Activated CD8-positive, alpha-beta memory T cell treated with anti-CD3 and anti-CD28 coated beads, Interleukin-2, amount 10 ng/mL, durations not matched to agents 7 days and 5 days (primary cell): Measurements from ENCODE around the gene APOBEC4. TPM values are rescaled to one million over a fixed set of nuclear protein-coding genes. Genes with fewer than 3 reads are reported as not detected.
"Not testable (repeated sequence)": the region's sequence is repeated elsewhere in the genome, so short reads cannot be mapped to it uniquely, and the experiment has no call there.

Source experiments
- ATAC-seq: fragments of 150-1000 bp; cut with Tn5 transposase; one replicate; pipeline ENCODE4 v1.10.0; 2021; ENCODE audit warnings: moderate library complexity
- CTCF ChIA-PET: fragments of 350-600 bp; sonication (Branson Sonifier 250); formaldehyde crosslinking; loops from one replicate; lab custom pipeline; 2021; ENCODE audit warnings: antibody characterized with exemption; lab: Charles Lee
- DNase-seq: peaks from one replicate; pipeline ENCODE4 v3.0.0-alpha.2; 2020
- H3K27ac Mint-ChIP-seq: one replicate; pipeline ENCODE4 v1.8.0; 2021; ENCODE audit warnings: mild to moderate bottlenecking, mixed read lengths
- H3K27me3 Mint-ChIP-seq: one replicate; pipeline ENCODE4 v1.8.0; 2021; ENCODE audit warnings: mixed read lengths
- H3K36me3 Mint-ChIP-seq: one replicate; pipeline ENCODE4 v1.8.0; 2021; ENCODE audit warnings: mild to moderate bottlenecking, mixed read lengths
- H3K4me1 Mint-ChIP-seq: one replicate; pipeline ENCODE4 v1.8.0; 2021; ENCODE audit warnings: mixed read lengths
- H3K4me3 Mint-ChIP-seq: one replicate; pipeline ENCODE4 v1.8.0; 2021; ENCODE audit warnings: mild to moderate bottlenecking, moderate library complexity, mixed read lengths
- H3K9me3 Mint-ChIP-seq: one replicate; pipeline ENCODE4 v1.8.0; 2022; ENCODE audit warnings: low read depth, mixed read lengths
- total RNA-seq, 2 experiments: library from RNA; stranded (reverse); gene quantifications; one replicate each; pipeline ENCODE4 v1.2.3, GENCODE V29; 2021

APOBEC4 gene
- total RNA-seq, 2 experiments from 2014 or later, result not detected

GRCh38 chr1:183687546-183688304 lies 34.6 kb upstream of the APOBEC4 start:
- DNase-seq (no peak), ATAC-seq (no peak)
- CTCF ChIA-PET, result interaction anchor here (3.4 kb wide), 1 partner anchor 228 kb away, joined by 34 read pairs; no protein-coding TSS in a partner anchor
- Mint-ChIP-seq H3K36me3 (peaks cover 1% of the 10 kb centered on the region), H3K27ac (no peak overlapping the region), H3K4me3 (no peak overlapping the region), H3K4me1 (peaks cover 6% of the 10 kb centered on the region), H3K9me3 (no peaks in the 10 kb centered on the region), H3K27me3 (peaks cover 22% of the 10 kb centered on the region)

GRCh38 chr1:183686229-183686628 lies 33.1 kb upstream of the APOBEC4 start:
- no peak for ATAC-seq
- H3K4me3 Mint-ChIP-seq, result no peak overlapping the region
- H3K36me3 Mint-ChIP-seq, result peaks cover 1% of the 10 kb centered on the region

GRCh38 chr1:183685112-183685713 lies 32.1 kb upstream of the APOBEC4 start:
- peaks cover 35% of the 10 kb centered on the region for H3K27me3 Mint-ChIP-seq
- no peak overlapping the region for H3K4me3 Mint-ChIP-seq
- no peak for DNase-seq
- peaks cover 1% of the 10 kb centered on the region for H3K36me3 Mint-ChIP-seq
- CTCF ChIA-PET, result interaction anchor here (0.6 to 3.4 kb wide), 26 partner anchors 10 to 444 kb away, joined by 3 to 41 read pairs (median 4); partner anchors contain the start of genes APOBEC4, ARPC5 and RGL1
- H3K9me3 Mint-ChIP-seq, result no peaks in the 10 kb centered on the region
- ATAC-seq, result no peak
- H3K27ac Mint-ChIP-seq, result no peak overlapping the region
- peaks cover 6% of the 10 kb centered on the region for H3K4me1 Mint-ChIP-seq

More at GRCh38 chr1:183686229-183686628, 33.1 kb upstream of the APOBEC4 start:
- Mint-ChIP-seq H3K27ac (no peak overlapping the region), H3K9me3 (no peaks in the 10 kb centered on the region), H3K27me3 (peaks cover 34% of the 10 kb centered on the region), H3K4me1 (peaks cover 6% of the 10 kb centered on the region)
- no peak for DNase-seq
- CTCF ChIA-PET, result interaction anchor here (0.6 to 3.4 kb wide), 5 partner anchors 9 to 410 kb away, joined by 3 to 34 read pairs (median 4); no protein-coding TSS in a partner anchor

- H3K27ac Mint-ChIP-seq, H3K4me1 Mint-ChIP-seq, H3K4me3 Mint-ChIP-seq, H3K36me3 Mint-ChIP-seq, ATAC-seq, H3K9me3 Mint-ChIP-seq, CTCF ChIA-PET, DNase-seq: not testable (repeated sequence)
- peaks cover 41% of the 10 kb centered on the region for H3K27me3 Mint-ChIP-seq
Measured at GRCh38 chr1:183679363-183679762, 26.2 kb upstream of the APOBEC4 start.

- no peak for ATAC-seq
- no peak for DNase-seq
- H3K9me3 Mint-ChIP-seq, result no peaks in the 10 kb centered on the region
- H3K4me3 Mint-ChIP-seq, result no peak overlapping the region
- CTCF ChIA-PET, result interaction anchor here (1.5 kb wide), 1 partner anchor 23 kb away, joined by 5 read pairs; no protein-coding TSS in a partner anchor
- no peak overlapping the region for H3K27ac Mint-ChIP-seq
- H3K36me3 Mint-ChIP-seq, result peaks cover 1% of the 10 kb centered on the region
- H3K27me3 Mint-ChIP-seq, result peaks cover 38% of the 10 kb centered on the region
- H3K4me1 Mint-ChIP-seq, result no peaks in the 10 kb centered on the region
Measured at GRCh38 chr1:183678819-183679218, 25.7 kb upstream of the APOBEC4 start.

GRCh38 chr1:183676586-183677189 lies 23.6 kb upstream of the APOBEC4 start:
- no peaks in the 10 kb centered on the region for H3K9me3 Mint-ChIP-seq
- H3K4me3 Mint-ChIP-seq, result no peak overlapping the region
- H3K27me3 Mint-ChIP-seq, result peaks cover 31% of the 10 kb centered on the region
- CTCF ChIA-PET, result interaction anchor here (1.3 to 3.0 kb wide), 3 partner anchors 9 to 239 kb away, joined by 4 to 11 read pairs (median 6); no protein-coding TSS in a partner anchor
- no peak for ATAC-seq
- DNase-seq, result no peak
- H3K36me3 Mint-ChIP-seq, result peaks cover 2% of the 10 kb centered on the region
- no peak overlapping the region for H3K27ac Mint-ChIP-seq
- H3K4me1 Mint-ChIP-seq, result no peaks in the 10 kb centered on the region

GRCh38 chr1:183675883-183676585 lies 22.9 kb upstream of the APOBEC4 start:
- no peaks in the 10 kb centered on the region for H3K4me1 Mint-ChIP-seq
- DNase-seq, result no peak
- H3K4me3 Mint-ChIP-seq, result no peak overlapping the region
- ATAC-seq, result no peak
- peaks cover 2% of the 10 kb centered on the region for H3K36me3 Mint-ChIP-seq
- H3K27me3 Mint-ChIP-seq, result peaks cover 26% of the 10 kb centered on the region
- H3K27ac Mint-ChIP-seq, result no peak overlapping the region
- CTCF ChIA-PET, result interaction anchor here (1.3 to 3.0 kb wide), 3 partner anchors 9 to 239 kb away, joined by 4 to 11 read pairs (median 6); no protein-coding TSS in a partner anchor
- H3K9me3 Mint-ChIP-seq, result no peaks in the 10 kb centered on the region

GRCh38 chr1:183675381-183675780 lies 22.3 kb upstream of the APOBEC4 start:
- Mint-ChIP-seq H3K4me3 (no peak overlapping the region), H3K27ac (no peak overlapping the region)
- CTCF ChIA-PET, result interaction anchor here (2.2 to 3.0 kb wide), 2 partner anchors 10 to 20 kb away, joined by 6 to 11 read pairs; no protein-coding TSS in a partner anchor

GRCh38 chr1:183674886-183675285 lies 21.8 kb upstream of the APOBEC4 start:
- Mint-ChIP-seq H3K27me3 (peaks cover 28% of the 10 kb centered on the region), H3K27ac (no peak overlapping the region), H3K9me3 (no peaks in the 10 kb centered on the region), H3K36me3 (peaks cover 4% of the 10 kb centered on the region), H3K4me1 (no peaks in the 10 kb centered on the region), H3K4me3 (no peak overlapping the region)
- DNase-seq, result no peak
- no peak for ATAC-seq
- CTCF ChIA-PET, result interaction anchor here (2.2 to 3.0 kb wide), 2 partner anchors 10 to 19 kb away, joined by 6 to 11 read pairs; no protein-coding TSS in a partner anchor

More at GRCh38 chr1:183675381-183675780, 22.3 kb upstream of the APOBEC4 start:
- Mint-ChIP-seq H3K27me3 (peaks cover 28% of the 10 kb centered on the region), H3K36me3 (peaks cover 4% of the 10 kb centered on the region), H3K4me1 (no peaks in the 10 kb centered on the region), H3K9me3 (no peaks in the 10 kb centered on the region)
- no peak for ATAC-seq
- DNase-seq, result no peak

- Mint-ChIP-seq H3K36me3 (peaks cover 4% of the 10 kb centered on the region), H3K4me3 (no peak overlapping the region), H3K27ac (no peak overlapping the region), H3K9me3 (no peaks in the 10 kb centered on the region), H3K4me1 (no peaks in the 10 kb centered on the region), H3K27me3 (peaks cover 28% of the 10 kb centered on the region)
- DNase-seq (no peak), ATAC-seq (no peak)
- CTCF ChIA-PET, result interaction anchor here (0.7 to 3.0 kb wide), 2 partner anchors 11 to 242 kb away, joined by 3 to 11 read pairs; no protein-coding TSS in a partner anchor
Measured at GRCh38 chr1:183674339-183674738, 21.2 kb upstream of the APOBEC4 start.

- ATAC-seq (no peak), DNase-seq (no peak)
- peaks cover 28% of the 10 kb centered on the region for H3K27me3 Mint-ChIP-seq
- H3K27ac Mint-ChIP-seq, result no peak overlapping the region
- H3K9me3 Mint-ChIP-seq, result no peaks in the 10 kb centered on the region
- peaks cover 4% of the 10 kb centered on the region for H3K36me3 Mint-ChIP-seq
- H3K4me3 Mint-ChIP-seq, result no peak overlapping the region
- H3K4me1 Mint-ChIP-seq, result no peaks in the 10 kb centered on the region
- CTCF ChIA-PET, result interaction anchor here (0.7 to 3.0 kb wide), 4 partner anchors 10 to 242 kb away, joined by 3 to 11 read pairs (median 3); no protein-coding TSS in a partner anchor
Measured at GRCh38 chr1:183673605-183674323, 20.6 kb upstream of the APOBEC4 start.

- no peaks in the 10 kb centered on the region for H3K4me1 Mint-ChIP-seq
- CTCF ChIA-PET, result interaction anchor here (1.0 to 2.2 kb wide), 2 partner anchors 15 kb away, joined by 3 to 7 read pairs; no protein-coding TSS in a partner anchor
- ATAC-seq, result no peak
- H3K9me3 Mint-ChIP-seq, result no peaks in the 10 kb centered on the region
- no peak overlapping the region for H3K27ac Mint-ChIP-seq
- no peak overlapping the region for H3K4me3 Mint-ChIP-seq
- peaks cover 4% of the 10 kb centered on the region for H3K36me3 Mint-ChIP-seq
- no peak for DNase-seq
- peaks cover 22% of the 10 kb centered on the region for H3K27me3 Mint-ChIP-seq
Measured at GRCh38 chr1:183670169-183670568, 17.1 kb upstream of the APOBEC4 start.
